Measurements from ENCODE around the gene FEM1B. TPM values are rescaled to one million over a fixed set of nuclear protein-coding genes. Genes with fewer than 3 reads are reported as not detected.

The FEM1B gene
- total and polyA plus RNA-seq, 7 donors = 11.4 to 64.2 (median 54.7) TPM

GRCh38 chr15:68340726-68341671 lies 63.5 kb downstream of the FEM1B start:
- no peak for TF ChIP-seq EP300 (IDR thresholded peaks at IDR 0.05)
- TF ChIP-seq POLR2AphosphoS5 (IDR thresholded peaks at IDR 0.05) = no peak
- TF ChIP-seq CTCF (IDR thresholded peaks at IDR 0.05) = no peak
- TF ChIP-seq POLR2A (IDR thresholded peaks at IDR 0.05) = no peak
- WGBS, 2 donors = 75 to 77% methylated on average over 15 of the region's 15 CpGs
- H3K9me3 ChIP-seq = no peaks in the 10 kb centered on the region
- H3K27me3 ChIP-seq = no peaks in the 10 kb centered on the region
- H3K27ac ChIP-seq = peak overlapping the region; percentile 39 to 61 (median 48)
- peaks cover 0 to 15% (median 13%) of the 10 kb centered on the region in 4 donors for H3K4me1 ChIP-seq
- H3K36me3 ChIP-seq = no peaks in the 10 kb centered on the region
- intact Hi-C loops (cut with DNase I) = no loop called here
- no peak for DNase-seq
- H3K4me3 ChIP-seq = no peak overlapping the region

- TF ChIP-seq POLR2AphosphoS5 (IDR thresholded peaks at IDR 0.05) = no peak
- no peak for DNase-seq
- Histone ChIP-seq H3K4me3 (no peak overlapping the region), H3K4me1 (peaks cover 0 to 15% (median 13%) of the 10 kb centered on the region in 4 donors), H3K27ac (peak overlapping the region; percentile 3 to 61 (median 46)), H3K9me3 (no peaks in the 10 kb centered on the region), H3K36me3 (no peaks in the 10 kb centered on the region), H3K27me3 (no peaks in the 10 kb centered on the region)
- 70 to 77% methylated on average over 17 of the region's 17 CpGs for WGBS, 2 donors
- intact Hi-C loops (cut with DNase I) = no loop called here
Observed at GRCh38 chr15:68341760-68342725, 64.5 kb downstream of the FEM1B start.

- WGBS, 2 donors = 85 to 91% methylated on average over 14 of the region's 14 CpGs
- intact Hi-C loops (cut with DNase I) = loop anchor here (2.0 kb wide), 1 partner anchor 21 kb away; no protein-coding TSS in a partner anchor
- Histone ChIP-seq H3K27me3 (no peaks in the 10 kb centered on the region), H3K9me3 (no peaks in the 10 kb centered on the region), H3K4me3 (no peak overlapping the region), H3K36me3 (no peaks in the 10 kb centered on the region), H3K4me1 (peaks cover 0 to 15% (median 13%) of the 10 kb centered on the region in 4 donors), H3K27ac (no peak overlapping the region)
- TF ChIP-seq POLR2A (IDR thresholded peaks at IDR 0.05) = no peak
- TF ChIP-seq EP300 (IDR thresholded peaks at IDR 0.05) = no peak
- no peak for TF ChIP-seq POLR2AphosphoS5 (IDR thresholded peaks at IDR 0.05)
- no peak for TF ChIP-seq CTCF (IDR thresholded peaks at IDR 0.05)
- no peak for DNase-seq
Observed at GRCh38 chr15:68343579-68344225, 66.2 kb downstream of the FEM1B start.

GRCh38 chr15:68344600-68344999 lies 67.1 kb downstream of the FEM1B start:
- intact Hi-C loops (cut with DNase I) = loop anchor here (2.0 kb wide), 1 partner anchor 20 kb away; no protein-coding TSS in a partner anchor

More at GRCh38 chr15:68344600-68344999, 67.1 kb downstream of the FEM1B start:
- 85 to 91% methylated on average over 7 of the region's 7 CpGs for whole genome bisulfite sequencing, 2 donors
- Histone ChIP-seq H3K4me3 (no peak overlapping the region), H3K36me3 (no peaks in the 10 kb centered on the region), H3K9me3 (no peaks in the 10 kb centered on the region), H3K27ac (no peak overlapping the region), H3K4me1 (peaks cover 0 to 15% (median 13%) of the 10 kb centered on the region in 4 donors), H3K27me3 (no peaks in the 10 kb centered on the region)
- no peak for DNase-seq
- TF ChIP-seq CTCF (IDR thresholded peaks at IDR 0.05) = no peak
- no peak for TF ChIP-seq POLR2A (IDR thresholded peaks at IDR 0.05)
- no peak for TF ChIP-seq POLR2AphosphoS5 (IDR thresholded peaks at IDR 0.05)
- no peak for TF ChIP-seq EP300 (IDR thresholded peaks at IDR 0.05)

Other genes starting within 250 kb of the FEM1B start
- 10 to 100 TPM; 55.9 to 75.4 (median 66.9) TPM for gene PIAS1, start 223.4 kb upstream of the FEM1B start, total RNA-seq
- 10 to 100 TPM in 1 of 3 donors, 1 to 10 TPM in 2; 7.2 to 11.8 (median 7.9) TPM for gene PIAS1, start 223.4 kb upstream of the FEM1B start, polyA plus RNA-seq
- 10 to 100 TPM in 1 of 4 donors, 1 to 10 TPM in 3; 3.9 to 10.9 (median 5.4) TPM for gene CALML4, start 72.4 kb upstream of the FEM1B start, total RNA-seq
- gene CALML4, start 72.4 kb upstream of the FEM1B start, polyA plus RNA-seq = 100 to 1,000 TPM; 154 to 309 (median 214) TPM
- gene CLN6, start 48.0 kb upstream of the FEM1B start, total RNA-seq = 10 to 100 TPM in 3 of 4 donors, 1 to 10 TPM in 1; 9.3 to 17.4 (median 12.7) TPM
- gene CLN6, start 48.0 kb upstream of the FEM1B start, polyA plus RNA-seq = 10 to 100 TPM in 1 of 3 donors, 1 to 10 TPM in 2; 5.4 to 43.3 (median 7.2) TPM
- gene ITGA11, start 154.4 kb downstream of the FEM1B start, total RNA-seq = 1 to 10 TPM in 3 of 4 donors, under 1 TPM in 1; 0.95 to 6.1 (median 2.7) TPM
- 1 to 10 TPM in 1 of 3 donors, under 1 TPM in 2; 0.71 to 2.4 (median 0.92) TPM for gene ITGA11, start 154.4 kb downstream of the FEM1B start, polyA plus RNA-seq

All from sigmoid colon (tissue), 7 donors.